ENCODE measurements around the gene SNX1. TPM values are rescaled to one million over a fixed set of nuclear protein-coding genes. Genes with fewer than 3 reads are reported as not detected.

Gene SNX1
- total RNA-seq, 1 donor from 2014 or later: 72.2 TPM

DNA sequence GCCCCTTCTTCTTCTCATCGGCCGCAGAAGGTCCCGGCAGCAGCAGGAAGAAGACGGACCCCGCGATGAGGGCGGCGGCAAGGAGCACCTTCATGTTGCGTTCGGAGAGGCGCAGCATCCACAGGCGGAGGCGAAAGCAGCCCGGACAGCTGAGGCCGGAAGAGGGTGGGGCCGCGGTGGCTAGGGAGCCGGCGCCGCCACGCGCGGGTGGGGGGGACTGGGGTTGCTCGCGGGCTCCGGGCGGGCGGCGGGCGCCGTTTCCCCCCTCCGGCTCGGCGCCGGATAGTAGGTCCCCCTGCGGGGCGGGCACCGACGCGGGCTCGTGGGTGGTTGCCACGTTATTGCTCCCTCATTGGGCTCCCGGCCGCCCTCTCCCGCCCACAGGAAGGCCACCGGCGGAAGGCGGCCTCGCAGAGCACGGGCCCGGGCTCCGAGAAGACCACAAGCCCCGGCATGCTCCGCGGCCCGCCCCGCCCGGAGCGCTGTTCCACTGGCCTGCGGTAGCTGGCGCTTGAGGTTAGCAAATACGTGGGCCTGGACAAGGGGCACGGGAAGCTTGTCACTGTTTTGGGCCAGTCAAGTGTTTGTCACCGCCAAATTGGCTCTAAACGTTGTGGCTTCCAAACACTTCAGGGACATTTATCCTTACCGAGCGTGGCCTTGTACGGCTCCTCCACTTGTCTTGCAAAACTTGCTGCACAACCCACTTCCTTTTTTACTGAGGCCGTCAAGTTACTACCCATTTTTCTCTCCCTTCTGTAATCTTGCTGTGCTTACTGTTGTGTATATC lies 67.3 kb downstream of the SNX1 start, which contains the start of gene PPIB:
PPIB (minus strand) TSS at position 154 of the 790 bp plus-strand sequence; CDS start at position 118, 36 bp downstream.
- Mint-ChIP-seq H3K4me3 (ENCODE audit: unreplicated experiment) (peak within 1 kb of the TSS; percentile 92), H3K27me3 (ENCODE audit: low read depth) (no peaks in the 10 kb centered on the region), H3K27ac (ENCODE audit: unreplicated experiment) (peak within 1 kb of the TSS; percentile 95), H3K4me1 (ENCODE audit: low read depth) (peaks cover 43% of the 10 kb centered on the region), H3K36me3 (ENCODE audit: low read depth) (peaks cover 23% of the 10 kb centered on the region), H3K9me3 (ENCODE audit: low read depth) (no peaks in the 10 kb centered on the region)
- TF ChIP-seq, protein P1, sequence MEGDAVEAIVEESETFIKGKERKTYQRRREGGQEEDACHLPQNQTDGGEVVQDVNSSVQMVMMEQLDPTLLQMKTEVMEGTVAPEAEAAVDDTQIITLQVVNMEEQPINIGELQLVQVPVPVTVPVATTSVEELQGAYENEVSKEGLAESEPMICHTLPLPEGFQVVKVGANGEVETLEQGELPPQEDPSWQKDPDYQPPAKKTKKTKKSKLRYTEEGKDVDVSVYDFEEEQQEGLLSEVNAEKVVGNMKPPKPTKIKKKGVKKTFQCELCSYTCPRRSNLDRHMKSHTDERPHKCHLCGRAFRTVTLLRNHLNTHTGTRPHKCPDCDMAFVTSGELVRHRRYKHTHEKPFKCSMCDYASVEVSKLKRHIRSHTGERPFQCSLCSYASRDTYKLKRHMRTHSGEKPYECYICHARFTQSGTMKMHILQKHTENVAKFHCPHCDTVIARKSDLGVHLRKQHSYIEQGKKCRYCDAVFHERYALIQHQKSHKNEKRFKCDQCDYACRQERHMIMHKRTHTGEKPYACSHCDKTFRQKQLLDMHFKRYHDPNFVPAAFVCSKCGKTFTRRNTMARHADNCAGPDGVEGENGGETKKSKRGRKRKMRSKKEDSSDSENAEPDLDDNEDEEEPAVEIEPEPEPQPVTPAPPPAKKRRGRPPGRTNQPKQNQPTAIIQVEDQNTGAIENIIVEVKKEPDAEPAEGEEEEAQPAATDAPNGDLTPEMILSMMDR (IDR thresholded peaks at IDR 0.05): peak; percentile 75
- DNase-seq (ENCODE audit: low spot score): peak; percentile 100

DNA sequence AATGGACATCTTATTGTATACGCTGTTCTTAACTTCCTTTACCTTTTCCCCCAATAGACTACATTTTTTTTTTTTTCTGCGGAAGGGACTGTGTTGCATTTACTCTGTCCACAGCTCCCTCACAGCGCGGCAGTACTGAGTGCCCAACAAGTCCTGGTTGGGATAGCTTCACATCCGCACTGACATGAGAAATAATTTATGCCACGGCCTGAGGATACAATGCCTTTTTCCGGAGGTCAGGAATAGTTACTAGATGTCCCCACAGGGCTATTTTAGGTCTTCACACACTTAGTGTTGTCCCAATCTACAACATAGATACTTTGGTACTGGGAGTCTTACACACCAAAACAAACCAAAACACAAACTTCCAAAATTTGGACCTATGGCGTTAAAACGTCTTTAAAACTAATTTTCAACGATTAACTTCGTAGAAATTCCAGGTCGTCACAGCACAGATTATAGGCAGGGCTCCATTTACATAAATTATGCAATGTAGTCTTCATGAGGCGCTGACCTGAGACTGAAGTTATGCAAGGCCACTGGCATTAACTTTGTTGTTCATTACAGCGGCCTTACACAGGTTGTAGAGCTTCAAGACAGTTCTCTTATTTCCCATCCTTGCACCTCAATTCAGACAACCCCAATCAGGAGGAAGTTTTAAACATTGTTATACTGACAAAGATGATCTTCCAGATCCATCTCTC lies 68.0 kb downstream of the SNX1 start:
- Mint-ChIP-seq H3K9me3 (ENCODE audit: low read depth) (no peaks in the 10 kb centered on the region), H3K27me3 (ENCODE audit: low read depth) (no peaks in the 10 kb centered on the region), H3K27ac (ENCODE audit: unreplicated experiment) (peak overlapping the region; percentile 95), H3K4me1 (ENCODE audit: low read depth) (peaks cover 38% of the 10 kb centered on the region), H3K36me3 (ENCODE audit: low read depth) (peaks cover 15% of the 10 kb centered on the region), H3K4me3 (ENCODE audit: unreplicated experiment) (peak overlapping the region; percentile 74)
- TF ChIP-seq, protein P1 (IDR thresholded peaks at IDR 0.05): no peak
- DNase-seq (ENCODE audit: low spot score): no peak

DNA sequence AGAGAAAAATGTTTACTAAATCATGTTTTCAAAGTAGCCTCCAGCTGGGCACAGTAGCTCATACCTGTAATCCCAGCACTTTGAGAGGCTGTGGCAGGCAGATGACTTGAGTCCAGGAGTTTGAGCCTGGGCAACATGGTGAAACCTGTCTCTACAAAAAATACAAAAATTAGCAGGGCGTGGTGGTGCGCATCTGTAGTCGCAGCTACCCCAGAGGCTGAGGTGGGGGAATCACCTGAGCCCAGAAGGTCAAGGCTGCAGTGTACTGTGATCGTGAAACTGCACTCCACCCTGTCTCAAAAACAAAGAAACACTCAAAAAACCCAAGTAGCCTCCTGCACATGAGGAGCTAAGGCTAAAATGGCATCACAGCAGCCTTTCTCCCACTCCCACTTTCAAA lies 68.7 kb downstream of the SNX1 start:
- peak overlapping the region; percentile 95 for H3K27ac Mint-ChIP-seq (ENCODE audit: unreplicated experiment)
- no peak overlapping the region for H3K4me3 Mint-ChIP-seq (ENCODE audit: unreplicated experiment)

DNA sequence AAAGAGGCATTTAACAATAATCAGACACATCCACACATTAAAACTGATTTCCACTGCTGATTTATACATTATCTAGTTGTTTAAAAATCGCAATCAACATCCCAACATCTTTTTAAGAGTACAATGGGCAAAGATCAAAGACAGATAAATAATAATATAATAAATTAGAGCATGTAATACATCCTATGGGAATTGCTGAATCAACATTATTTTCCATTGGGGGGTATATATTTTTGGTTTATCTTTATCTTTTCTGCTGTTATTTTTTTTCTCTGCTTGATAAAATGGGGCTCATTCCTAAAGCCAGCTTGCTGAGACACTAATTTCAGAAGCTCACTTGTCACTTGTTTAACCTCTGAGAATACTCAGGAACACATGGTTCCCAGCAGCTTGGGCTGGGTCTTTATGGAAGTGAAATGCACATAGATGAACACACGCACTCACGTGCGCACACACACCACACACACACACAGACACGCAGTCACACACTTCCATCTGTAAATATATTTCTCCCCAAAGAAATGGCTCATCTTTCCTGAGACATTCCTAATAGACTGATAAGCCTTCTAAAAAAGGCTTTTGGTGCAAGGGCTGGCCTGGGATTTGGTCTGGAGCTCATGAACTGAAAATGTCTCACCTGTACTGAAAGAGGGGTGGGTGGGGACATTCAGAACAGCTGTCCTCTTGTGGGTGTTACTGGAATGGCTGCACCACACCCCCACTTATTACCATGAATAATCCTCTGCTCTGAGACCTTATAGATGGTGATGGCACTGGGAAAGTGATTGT lies 70.5 kb downstream of the SNX1 start:
- Mint-ChIP-seq H3K4me1 (ENCODE audit: low read depth) (peaks cover 25% of the 10 kb centered on the region), H3K36me3 (ENCODE audit: low read depth) (peaks cover 12% of the 10 kb centered on the region), H3K27me3 (ENCODE audit: low read depth) (no peaks in the 10 kb centered on the region), H3K4me3 (ENCODE audit: unreplicated experiment) (no peak overlapping the region), H3K27ac (ENCODE audit: unreplicated experiment) (no peak overlapping the region), H3K9me3 (ENCODE audit: low read depth) (no peaks in the 10 kb centered on the region)
- no peak for DNase-seq (ENCODE audit: low spot score)
- TF ChIP-seq, protein P1 (IDR thresholded peaks at IDR 0.05): no peak

More for the DNA sequence above, 68.7 kb downstream of the SNX1 start:
- DNase-seq (ENCODE audit: low spot score): no peak
- Mint-ChIP-seq H3K4me1 (ENCODE audit: low read depth) (peaks cover 35% of the 10 kb centered on the region), H3K36me3 (ENCODE audit: low read depth) (peaks cover 13% of the 10 kb centered on the region), H3K9me3 (ENCODE audit: low read depth) (no peaks in the 10 kb centered on the region), H3K27me3 (ENCODE audit: low read depth) (no peaks in the 10 kb centered on the region)
- TF ChIP-seq, protein P1 (IDR thresholded peaks at IDR 0.05): no peak

Data from chondrocyte (in vitro differentiated cells).